G401 (cell line): Measurements from ENCODE around the gene ATP2B2. TPM values are rescaled to one million over a fixed set of nuclear protein-coding genes. Genes with fewer than 3 reads are reported as not detected.

Source experiments
- DNase-seq: peaks from one replicate; pipeline ENCODE4 v3.0.0-alpha.2; 2015; ENCODE audit warnings: low spot score
- in situ Hi-C: cut with HindIII; loops from 2 replicates; pipeline ENCODE4 v1.10.0; 2016; ENCODE audit warnings: low sequenced_read_pairs, mixed read lengths
- total RNA-seq: library from RNA; depleted of rRNA; stranded (reverse); fragments of >200 nt; shearing (Covaris generic); gene quantifications from 2 replicates; pipeline ENCODE4 v1.2.3, GENCODE V29; 2014

The ATP2B2 gene
- total RNA-seq, 1 experiment from 2014 or later = not detected

- in situ Hi-C loops = no loop called here
- DNase-seq = peak; percentile 95
Observed at GRCh38 chr3:10334459-10334858, 170.9 kb downstream of the ATP2B2 start.

GRCh38 chr3:10334042-10334441 is 171.3 kb downstream of the ATP2B2 start:
- in situ Hi-C loops = no loop called here
- DNase-seq = no peak

- in situ Hi-C loops = no loop called here
- no peak for DNase-seq
Observed at GRCh38 chr3:10333349-10333650, 172.1 kb downstream of the ATP2B2 start.

GRCh38 chr3:10332481-10333348 is 172.7 kb downstream of the ATP2B2 start:
- in situ Hi-C loops = no loop called here
- DNase-seq = no peak

GRCh38 chr3:10331320-10331719 is 174.1 kb downstream of the ATP2B2 start:
- in situ Hi-C loops = no loop called here
- no peak for DNase-seq

- in situ Hi-C loops = no loop called here
- no peak for DNase-seq
Observed at GRCh38 chr3:10330319-10330718, 175.1 kb downstream of the ATP2B2 start.

GRCh38 chr3:10329495-10330015 is 175.8 kb downstream of the ATP2B2 start:
- peak; percentile 45 for DNase-seq
- in situ Hi-C loops = no loop called here

GRCh38 chr3:10328460-10329071 is 176.8 kb downstream of the ATP2B2 start:
- in situ Hi-C loops = no loop called here
- DNase-seq = no peak

GRCh38 chr3:10327592-10327991 is 177.8 kb downstream of the ATP2B2 start:
- in situ Hi-C loops = no loop called here

GRCh38 chr3:10322352-10322710 is 183.1 kb downstream of the ATP2B2 start:
- no peak for DNase-seq
- in situ Hi-C loops = no loop called here

More at GRCh38 chr3:10327592-10327991, 177.8 kb downstream of the ATP2B2 start:
- no peak for DNase-seq

- no peak for DNase-seq
- in situ Hi-C loops = no loop called here
Observed at GRCh38 chr3:10321630-10322351, 183.6 kb downstream of the ATP2B2 start.

- in situ Hi-C loops = no loop called here
- DNase-seq = no peak
Observed at GRCh38 chr3:10320320-10320677, 185.1 kb downstream of the ATP2B2 start.

GRCh38 chr3:10319804-10320203 is 185.6 kb downstream of the ATP2B2 start:
- no peak for DNase-seq
- in situ Hi-C loops = no loop called here

- in situ Hi-C loops = no loop called here
- DNase-seq = no peak
Observed at GRCh38 chr3:10319251-10319650, 186.1 kb downstream of the ATP2B2 start.

GRCh38 chr3:10317961-10318350 is 187.4 kb downstream of the ATP2B2 start:
- in situ Hi-C loops = no loop called here
- no peak for DNase-seq

- no peak for DNase-seq
- in situ Hi-C loops = no loop called here
Observed at GRCh38 chr3:10317311-10317960, 187.9 kb downstream of the ATP2B2 start.

- no peak for DNase-seq
- in situ Hi-C loops = no loop called here
Observed at GRCh38 chr3:10315771-10316344, 189.5 kb downstream of the ATP2B2 start.

GRCh38 chr3:10315101-10315500 is 190.3 kb downstream of the ATP2B2 start:
- DNase-seq = no peak
- in situ Hi-C loops = no loop called here

- in situ Hi-C loops = no loop called here
- DNase-seq = no peak
Observed at GRCh38 chr3:10312861-10313260, 192.5 kb downstream of the ATP2B2 start.
